Loucy (cell line): ENCODE results near the gene SERP2.

Source experiments
- H2AFZ ChIP-seq: fragments of 200-600 bp; sonication (generic); 2 replicates; pipeline ENCODE4 v1.6.0; 2016; ENCODE audit warnings: antibody characterized with exemption, mild to moderate bottlenecking, low read length, moderate library complexity
- H3F3A ChIP-seq: fragments of 200-600 bp; 2 replicates; pipeline ENCODE4 v1.6.0; 2016; ENCODE audit warnings: antibody characterized with exemption, low read depth, mild to moderate bottlenecking
- H3K27me3 ChIP-seq: fragments of 200-600 bp; sonication (generic); 2 replicates; pipeline ENCODE4 v1.6.1; 2014; ENCODE audit warnings: low read length, mild to moderate bottlenecking; ENCODE audit not compliant: insufficient read depth, poor library complexity, severe bottlenecking
- H3K36me3 ChIP-seq: fragments of 200-600 bp; sonication (generic); 2 replicates; pipeline ENCODE4 v1.6.1; 2016; ENCODE audit warnings: low read length; ENCODE audit not compliant: insufficient read depth
- H3K4me1 ChIP-seq: fragments of 200-600 bp; sonication (generic); 2 replicates; pipeline ENCODE4 v1.5.1; 2014; ENCODE audit warnings: low read length, mild to moderate bottlenecking; ENCODE audit not compliant: insufficient read depth, poor library complexity, severe bottlenecking
- H3K4me2 ChIP-seq: fragments of 200-600 bp; sonication (generic); 2 replicates; pipeline ENCODE4 v1.6.0; 2014; ENCODE audit warnings: antibody characterized with exemption, low read length, low read depth, mild to moderate bottlenecking; ENCODE audit not compliant: poor library complexity, severe bottlenecking
- H3K4me3 ChIP-seq: fragments of 200-600 bp; sonication (generic); 2 replicates; pipeline ENCODE4 v1.5.1; 2014; ENCODE audit warnings: low read length, mild to moderate bottlenecking, mixed read lengths; ENCODE audit not compliant: poor library complexity, severe bottlenecking
- H3K79me2 ChIP-seq: fragments of 200-600 bp; sonication (generic); 2 replicates; pipeline ENCODE4 v1.6.1; 2014; ENCODE audit warnings: low read length; ENCODE audit not compliant: insufficient read depth
- H3K9ac ChIP-seq: fragments of 200-600 bp; sonication (generic); 2 replicates; pipeline ENCODE4 v1.6.0; 2014; ENCODE audit warnings: mild to moderate bottlenecking, low read depth, low read length, moderate library complexity; ENCODE audit not compliant: poor library complexity, severe bottlenecking
- H3K9me2 ChIP-seq: fragments of 200-600 bp; sonication (generic); replicated peaks from 2 replicates; pipeline ENCODE4 v1.6.1; 2016; ENCODE audit warnings: low read depth, low read length, mixed read lengths
- H3K9me3 ChIP-seq: fragments of 200-600 bp; sonication (generic); 2 replicates; pipeline ENCODE4 v1.6.1; 2014; ENCODE audit warnings: mild to moderate bottlenecking, antibody characterized with exemption, low read length, low read depth; ENCODE audit not compliant: insufficient read depth
- H4K20me1 ChIP-seq: fragments of 200-600 bp; sonication (generic); 2 replicates; pipeline ENCODE4 v1.6.0; 2014; ENCODE audit warnings: antibody characterized with exemption, low read length, mild to moderate bottlenecking; ENCODE audit not compliant: insufficient read depth, poor library complexity, severe bottlenecking
- CTCF ChIP-seq: fragments of 200-600 bp; sonication (generic); conservative IDR thresholded peaks from 2 replicates; pipeline ENCODE4 v1.5.1; 2014; ENCODE audit warnings: mild to moderate bottlenecking, antibody characterized with exemption, low read length
- EZH2phosphoT487 ChIP-seq: fragments of 200-600 bp; IDR thresholded peaks from 2 replicates; pipeline ENCODE4 v1.6.1; 2018; ENCODE audit warnings: antibody characterized with exemption, mild to moderate bottlenecking, moderate library complexity, borderline replicate concordance

SERP2 gene

GRCh38 chr13:44407379-44407778 is 33.8 kb downstream of the SERP2 start:
- Histone ChIP-seq H3K4me3 (no peak overlapping the region), H3K9ac (no peak overlapping the region), H3F3A (no peaks in the 10 kb centered on the region), H3K79me2 (no peaks in the 10 kb centered on the region), H4K20me1 (no peaks in the 10 kb centered on the region), H3K9me3 (no peaks in the 10 kb centered on the region), H3K4me2 (no peak overlapping the region), H3K27me3 (no peaks in the 10 kb centered on the region), H3K4me1 (peaks cover 6% of the 10 kb centered on the region), H2AFZ (no peak overlapping the region), H3K9me2 (no peaks in the 10 kb centered on the region), H3K36me3 (no peaks in the 10 kb centered on the region)
- TF ChIP-seq CTCF (no peak; the same call in 1 of the 2 replicates), EZH2phosphoT487 (no peak)

GRCh38 chr13:44407891-44408290 is 34.3 kb downstream of the SERP2 start:
- Histone ChIP-seq H3K4me2 (no peak overlapping the region), H3K9ac (no peak overlapping the region), H4K20me1 (no peaks in the 10 kb centered on the region), H2AFZ (no peak overlapping the region), H3F3A (no peaks in the 10 kb centered on the region; the same call in 1 of the 2 replicates), H3K27me3 (no peaks in the 10 kb centered on the region), H3K36me3 (no peaks in the 10 kb centered on the region), H3K79me2 (no peaks in the 10 kb centered on the region), H3K4me3 (no peak overlapping the region), H3K4me1 (peaks cover 11% of the 10 kb centered on the region), H3K9me3 (no peaks in the 10 kb centered on the region), H3K9me2 (no peaks in the 10 kb centered on the region)
- no peak for TF ChIP-seq CTCF
- TF ChIP-seq EZH2phosphoT487: no peak

- Histone ChIP-seq H3K79me2 (no peaks in the 10 kb centered on the region), H4K20me1 (no peaks in the 10 kb centered on the region), H3F3A (no peaks in the 10 kb centered on the region; the same call in 1 of the 2 replicates), H3K4me2 (no peak overlapping the region), H2AFZ (no peak overlapping the region), H3K36me3 (no peaks in the 10 kb centered on the region), H3K4me3 (no peak overlapping the region), H3K9me3 (no peaks in the 10 kb centered on the region), H3K27me3 (no peaks in the 10 kb centered on the region), H3K4me1 (peaks cover 15% of the 10 kb centered on the region), H3K9me2 (no peaks in the 10 kb centered on the region), H3K9ac (no peak overlapping the region)
- TF ChIP-seq CTCF: no peak
- no peak for TF ChIP-seq EZH2phosphoT487
Measured at GRCh38 chr13:44409595-44409994, 36.0 kb downstream of the SERP2 start.
